HepG2 (cell line): ENCODE measurements around the gene AGAP1. TPM values are rescaled to one million over a fixed set of nuclear protein-coding genes. Genes with fewer than 3 reads are reported as not detected.

Experiments used
- ATAC-seq: fragments of 200-7000 bp; cut with Tn5 transposase; 3 replicates; pipeline ENCODE4 v1.9.1; 2020; ENCODE audit warnings: mild to moderate bottlenecking, moderate library complexity
- BruUV-seq: library from RNA; stranded (reverse); fragments of 400-500 nt; replicated peaks from 2 replicates; lab custom pipeline; 2021; lab: Mats Ljungman, UMichigan
- CTCF ChIA-PET: fragments of 300-600 bp; formaldehyde crosslinking; extraction: SDS; loops from one replicate; lab custom pipeline; 2021; ENCODE audit warnings: low total read pairs, inconsistent platforms, low intra/inter-chr PET ratio; lab: Yijun Ruan, JAX
- POLR2A ChIA-PET: fragments of 350-600 bp; sonication (Branson Sonifier 250); formaldehyde crosslinking; loops from one replicate; lab custom pipeline; 2020; ENCODE audit warnings: antibody characterized with exemption, inconsistent platforms; lab: Yijun Ruan, JAX
- DNase-seq: peaks from one replicate; pipeline ENCODE4 v3.0.0-alpha.2; 2015; ENCODE audit warnings: low spot score
- FAIRE-seq: peaks from 3 replicates; lab custom pipeline; 2011; peaks lifted over from hg19 to GRCh38; lab: Jason Lieb, UNC
- H2AFZ ChIP-seq: one replicate; pipeline ENCODE4 v1.6.1; 2011; ENCODE audit warnings: low read length, inconsistent platforms
- H3K27ac ChIP-seq: fragments of 300-600 bp; 3 replicates; pipeline ENCODE4 v1.8.0; 2011; ENCODE audit warnings: mixed run types, mild to moderate bottlenecking, mixed read lengths, low read length, inconsistent platforms; ENCODE audit not compliant: insufficient read depth; ENCODE audit errors: extremely low read length
- H3K27me3 ChIP-seq, 2 experiments: fragments of 200-600 bp in 1 of 2; 2 replicates in 1 of 2; 3 replicates in 1 of 2; pipeline versions ENCODE4 v1.6.0 to v1.8.0; 2011; ENCODE audit warnings: low read length in 2 of 2, mild to moderate bottlenecking in 2 of 2, moderate library complexity in 2 of 2, inconsistent platforms in 1 of 2; ENCODE audit not compliant: insufficient read depth in 2 of 2, control insufficient read depth in 1 of 2
- H3K36me3 ChIP-seq, 2 experiments: fragments of 200-600 bp in 1 of 2; replicated peaks in 1 of 2; 2 replicates in 1 of 2; 3 replicates in 1 of 2; pipeline versions ENCODE4 v1.5.1 to v1.8.0; 2011; ENCODE audit warnings: low read length in 2 of 2, inconsistent platforms in 1 of 2; ENCODE audit not compliant: insufficient read depth in 2 of 2, control insufficient read depth in 1 of 2
- H3K4me1 ChIP-seq: 2 replicates; pipeline ENCODE4 v1.5.1; 2012; ENCODE audit warnings: low read length, inconsistent platforms; ENCODE audit not compliant: insufficient read depth
- H3K4me2 ChIP-seq: 2 replicates; pipeline ENCODE4 v1.6.0; 2011; ENCODE audit warnings: low read depth, low read length, inconsistent platforms
- H3K4me3 ChIP-seq, 3 experiments: fragments of 200-600 bp in 1 of 3; sonication (generic), shearing (Covaris generic) in 1 of 3; replicated peaks in 1 of 3; 2 replicates each; pipeline ENCODE4 v1.5.1; 2011 to 2016; ENCODE audit warnings: low read length in 3 of 3, inconsistent platforms in 2 of 3, low read depth in 2 of 3, mild to moderate bottlenecking in 2 of 3, control low read depth in 1 of 3, mixed read lengths in 1 of 3; ENCODE audit not compliant: insufficient read depth in 1 of 3
- H3K79me2 ChIP-seq: one replicate; pipeline ENCODE4 v1.6.1; 2011; ENCODE audit warnings: low read length, inconsistent platforms; ENCODE audit not compliant: insufficient read depth
- H3K9ac ChIP-seq: 2 replicates; pipeline ENCODE4 v1.6.0; 2011; ENCODE audit warnings: mild to moderate bottlenecking, low read depth, low read length, inconsistent platforms; ENCODE audit not compliant: insufficient read depth
- H3K9me3 ChIP-seq: 2 replicates; pipeline ENCODE4 v1.5.1; 2012; ENCODE audit warnings: mild to moderate bottlenecking, low read length
- H4K20me1 ChIP-seq: 2 replicates; pipeline ENCODE4 v1.6.0; 2011; ENCODE audit warnings: inconsistent platforms, mild to moderate bottlenecking, low read length, moderate library complexity; ENCODE audit not compliant: insufficient read depth
- HDAC6 ChIP-seq: fragments of 200-600 bp; sonication (generic); IDR thresholded peaks from 2 replicates; pipeline ENCODE4 v1.7.0; 2017; ENCODE audit warnings: mild to moderate bottlenecking, antibody characterized with exemption, low read length, low read depth
- MIER2 ChIP-seq: IDR thresholded peaks from 2 replicates; pipeline ENCODE4 v1.6.1; 2016; ENCODE audit warnings: missing biosample characterization, missing genetic modification reagents
- NONO ChIP-seq, 2 experiments: fragments of 450-650 bp in 1 of 2; sonication (generic) in 1 of 2; formaldehyde crosslinking in 1 of 2; IDR thresholded peaks in 1 of 2; conservative IDR thresholded peaks in 1 of 2; 2 replicates each; pipeline versions ENCODE4 v1.6.1 to v1.8.0; 2017 to 2022; ENCODE audit warnings: mild to moderate bottlenecking in 1 of 2, missing genetic modification reagents in 1 of 2, moderate library complexity in 1 of 2
- RNF2 ChIP-seq: fragments of 450-650 bp; conservative IDR thresholded peaks from 2 replicates; pipeline ENCODE4 v1.6.1; 2016; ENCODE audit warnings: low read depth
- TFAP4 ChIP-seq: sonication (generic); IDR thresholded peaks from 2 replicates; pipeline ENCODE4 v1.6.1; 2016; ENCODE audit warnings: low read depth, borderline replicate concordance
- TOPORS ChIP-seq: sonication (generic); formaldehyde crosslinking; IDR thresholded peaks from 2 replicates; pipeline ENCODE4 v1.8.0; 2023; ENCODE audit warnings: mild to moderate bottlenecking, missing genetic modification reagents
- ZBTB20 ChIP-seq: sonication (generic); formaldehyde crosslinking; IDR thresholded peaks from 2 replicates; pipeline ENCODE4 v1.8.1; 2023; ENCODE audit warnings: missing genetic modification reagents, low read depth, mild to moderate bottlenecking, borderline replicate concordance
- ZFP1 ChIP-seq: IDR thresholded peaks from 2 replicates; pipeline ENCODE4 v1.6.1; 2016
- ZKSCAN5 ChIP-seq: sonication (generic); formaldehyde crosslinking; IDR thresholded peaks from 2 replicates; pipeline ENCODE4 v1.5.1; 2020; ENCODE audit warnings: mild to moderate bottlenecking, missing genetic modification reagents
- ZNF225 ChIP-seq: sonication (generic); formaldehyde crosslinking; IDR thresholded peaks from 2 replicates; pipeline ENCODE4 v1.4.0; 2020; ENCODE audit warnings: mild to moderate bottlenecking, missing genetic modification reagents
- ZNF792 ChIP-seq: IDR thresholded peaks from 2 replicates; pipeline ENCODE4 v1.6.1; 2016
- WGBS: methylation state at CpG from one replicate; pipeline ENCODE4 v1.1.6; 2017; ENCODE audit warnings: low lambda C conversion rate; 5-methylcytosine and 5-hydroxymethylcytosine counted together
- in situ Hi-C: cut with HindIII; loops from 2 replicates; pipeline ENCODE4 v1.10.0; 2017; ENCODE audit warnings: low pct_unique_long_range_greater_than_20kb; ENCODE audit not compliant: extremely low pct_ligation_motif_present
- intact Hi-C: fragments of 100-400 bp; cut with micrococcal nuclease; formaldehyde crosslinking; loops from one replicate; pipeline ENCODE4 v1.10.0; 2022; ENCODE audit not compliant: unreplicated experiment
- polyA plus RNA-seq, 8 experiments: library from polyadenylated mRNA; depleted of rRNA in 3 of 8; stranded (reverse) in 7 of 8; unstranded in 1 of 8; fragments of >200 nt; fragmentation: Illumina TruSeq in 4 of 8; extraction: Trizol in 4 of 8; gene quantifications; 2 replicates each; pipeline versions ENCODE4 v1.2.1 to v1.2.3, GENCODE V29; 2011 to 2016; ENCODE audit warnings: low read depth in 4 of 8, missing spikeins in 1 of 8, mixed read lengths in 1 of 8; ENCODE audit not compliant: insufficient read depth in 1 of 8
- total RNA-seq, 5 experiments: library from RNA; depleted of rRNA; stranded (reverse); fragments of >200 nt; fragmentation: Illumina TruSeq; extraction: Trizol; gene quantifications; 2 replicates each; pipeline ENCODE4 v1.2.3, GENCODE V29; 2016; ENCODE audit warnings: low read depth in 1 of 5
- TF ChIP-seq, protein P1 (sequence below): sonication (generic); formaldehyde crosslinking; IDR thresholded peaks from 2 replicates; pipeline ENCODE4 v1.8.1; 2022; ENCODE audit warnings: low read depth, mild to moderate bottlenecking, missing genetic modification reagents
- TF ChIP-seq, protein P2 (sequence below): sonication (generic); formaldehyde crosslinking; IDR thresholded peaks from 2 replicates; pipeline ENCODE4 v1.5.1; 2020; ENCODE audit warnings: mild to moderate bottlenecking, moderate library complexity, missing genetic modification reagents
- TF ChIP-seq, protein P3 (sequence below): sonication (generic); formaldehyde crosslinking; IDR thresholded peaks from 2 replicates; pipeline ENCODE4 v1.9.0; 2022; ENCODE audit warnings: low read depth, missing genetic modification reagents
- TF ChIP-seq, protein P4 (sequence below): sonication (generic); formaldehyde crosslinking; IDR thresholded peaks from 2 replicates; pipeline ENCODE4 v1.9.0; 2022; ENCODE audit warnings: missing genetic modification reagents, mild to moderate bottlenecking, borderline replicate concordance

The AGAP1 gene
- total and polyA plus RNA-seq, 2 of the 13 experiments (the other 11 are each of a cell fraction or from before 2014, with no cell fraction given): 21.2 to 32.7 TPM

DNA sequence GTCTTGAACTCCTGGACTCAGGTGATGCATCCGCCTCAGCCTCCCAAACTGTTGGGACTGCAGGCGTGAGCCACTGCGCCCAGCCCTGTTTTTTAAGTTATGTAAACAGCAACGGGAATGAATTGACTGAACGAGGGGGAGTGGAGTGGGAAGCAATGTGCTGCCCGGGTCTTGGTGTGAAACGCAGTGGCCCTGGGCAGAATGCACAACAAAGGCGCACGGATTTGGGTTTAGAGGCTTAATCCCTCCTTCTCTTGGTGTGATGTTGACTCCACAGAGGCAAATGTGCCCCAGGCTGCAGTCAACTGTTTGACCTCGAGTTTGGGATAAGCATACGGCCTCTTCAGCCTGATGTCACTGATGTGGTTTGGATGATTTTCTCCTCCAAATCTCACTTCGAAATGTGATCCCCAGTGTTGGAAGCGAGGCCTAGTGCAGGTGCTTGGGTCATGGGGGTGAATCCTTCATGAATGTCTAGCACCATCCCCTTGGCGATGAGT, 97.4 kb downstream of the AGAP1 start:
- 96% methylated on average over 14 of the region's 14 CpGs for WGBS
- FAIRE-seq: no peak
- ChIA-PET POLR2A (no interaction called here), CTCF (no interaction called here)
- intact Hi-C loops: loop anchor here (5.0 to 10.0 kb wide), 2 partner anchors 94 to 326 kb away; no protein-coding TSS in a partner anchor
- Histone ChIP-seq H3K27me3 (no peaks in the 10 kb centered on the region), H3K4me3 (no peak overlapping the region), H3K4me1 (peaks cover 18% of the 10 kb centered on the region; the same call in 1 of the 2 replicates), H3K9ac (no peak overlapping the region), H3K36me3 (peaks cover 0 to 2% of the 10 kb centered on the region in 2 experiments; a peak in 2 of 5 replicates), H3K79me2 (peaks cover 15% of the 10 kb centered on the region), H3K27ac (no peak overlapping the region), H3K4me2 (no peak overlapping the region), H3K9me3 (no peaks in the 10 kb centered on the region), H2AFZ (no peak overlapping the region), H4K20me1 (peaks cover 40% of the 10 kb centered on the region)
- DNase-seq: no peak
- no peak for ATAC-seq
- in situ Hi-C loops: loop anchor here (5.0 kb wide), 2 partner anchors 156 to 449 kb away; no protein-coding TSS in a partner anchor
- BruUV-seq: no TSS peak
- TF ChIP-seq ZBTB20 (CRISPR knock-in tag): no peak
- no peak for TF ChIP-seq TOPORS (CRISPR knock-in tag)
- TF ChIP-seq TFAP4: no peak
- TF ChIP-seq ZNF792 (CRISPR knock-in tag): no peak
- no peak for TF ChIP-seq NONO (IDR thresholded peaks at IDR 0.05)
- TF ChIP-seq NONO (CRISPR knock-in tag; conservative IDR thresholded peaks at IDR 0.05): no peak
- TF ChIP-seq HDAC6: no peak
- TF ChIP-seq, protein P1, sequence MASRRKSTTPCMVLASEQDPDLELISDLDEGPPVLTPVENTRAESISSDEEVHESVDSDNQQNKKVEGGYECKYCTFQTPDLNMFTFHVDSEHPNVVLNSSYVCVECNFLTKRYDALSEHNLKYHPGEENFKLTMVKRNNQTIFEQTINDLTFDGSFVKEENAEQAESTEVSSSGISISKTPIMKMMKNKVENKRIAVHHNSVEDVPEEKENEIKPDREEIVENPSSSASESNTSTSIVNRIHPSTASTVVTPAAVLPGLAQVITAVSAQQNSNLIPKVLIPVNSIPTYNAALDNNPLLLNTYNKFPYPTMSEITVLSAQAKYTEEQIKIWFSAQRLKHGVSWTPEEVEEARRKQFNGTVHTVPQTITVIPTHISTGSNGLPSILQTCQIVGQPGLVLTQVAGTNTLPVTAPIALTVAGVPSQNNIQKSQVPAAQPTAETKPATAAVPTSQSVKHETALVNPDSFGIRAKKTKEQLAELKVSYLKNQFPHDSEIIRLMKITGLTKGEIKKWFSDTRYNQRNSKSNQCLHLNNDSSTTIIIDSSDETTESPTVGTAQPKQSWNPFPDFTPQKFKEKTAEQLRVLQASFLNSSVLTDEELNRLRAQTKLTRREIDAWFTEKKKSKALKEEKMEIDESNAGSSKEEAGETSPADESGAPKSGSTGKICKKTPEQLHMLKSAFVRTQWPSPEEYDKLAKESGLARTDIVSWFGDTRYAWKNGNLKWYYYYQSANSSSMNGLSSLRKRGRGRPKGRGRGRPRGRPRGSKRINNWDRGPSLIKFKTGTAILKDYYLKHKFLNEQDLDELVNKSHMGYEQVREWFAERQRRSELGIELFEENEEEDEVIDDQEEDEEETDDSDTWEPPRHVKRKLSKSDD: no peak
- no peak for TF ChIP-seq MIER2 (CRISPR knock-in tag)
- TF ChIP-seq ZFP1 (CRISPR knock-in tag): no peak
- TF ChIP-seq, protein P2, sequence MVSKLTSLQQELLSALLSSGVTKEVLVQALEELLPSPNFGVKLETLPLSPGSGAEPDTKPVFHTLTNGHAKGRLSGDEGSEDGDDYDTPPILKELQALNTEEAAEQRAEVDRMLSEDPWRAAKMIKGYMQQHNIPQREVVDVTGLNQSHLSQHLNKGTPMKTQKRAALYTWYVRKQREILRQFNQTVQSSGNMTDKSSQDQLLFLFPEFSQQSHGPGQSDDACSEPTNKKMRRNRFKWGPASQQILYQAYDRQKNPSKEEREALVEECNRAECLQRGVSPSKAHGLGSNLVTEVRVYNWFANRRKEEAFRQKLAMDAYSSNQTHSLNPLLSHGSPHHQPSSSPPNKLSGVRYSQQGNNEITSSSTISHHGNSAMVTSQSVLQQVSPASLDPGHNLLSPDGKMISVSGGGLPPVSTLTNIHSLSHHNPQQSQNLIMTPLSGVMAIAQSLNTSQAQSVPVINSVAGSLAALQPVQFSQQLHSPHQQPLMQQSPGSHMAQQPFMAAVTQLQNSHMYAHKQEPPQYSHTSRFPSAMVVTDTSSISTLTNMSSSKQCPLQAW (CRISPR knock-in tag): no peak
- TF ChIP-seq, protein P3, sequence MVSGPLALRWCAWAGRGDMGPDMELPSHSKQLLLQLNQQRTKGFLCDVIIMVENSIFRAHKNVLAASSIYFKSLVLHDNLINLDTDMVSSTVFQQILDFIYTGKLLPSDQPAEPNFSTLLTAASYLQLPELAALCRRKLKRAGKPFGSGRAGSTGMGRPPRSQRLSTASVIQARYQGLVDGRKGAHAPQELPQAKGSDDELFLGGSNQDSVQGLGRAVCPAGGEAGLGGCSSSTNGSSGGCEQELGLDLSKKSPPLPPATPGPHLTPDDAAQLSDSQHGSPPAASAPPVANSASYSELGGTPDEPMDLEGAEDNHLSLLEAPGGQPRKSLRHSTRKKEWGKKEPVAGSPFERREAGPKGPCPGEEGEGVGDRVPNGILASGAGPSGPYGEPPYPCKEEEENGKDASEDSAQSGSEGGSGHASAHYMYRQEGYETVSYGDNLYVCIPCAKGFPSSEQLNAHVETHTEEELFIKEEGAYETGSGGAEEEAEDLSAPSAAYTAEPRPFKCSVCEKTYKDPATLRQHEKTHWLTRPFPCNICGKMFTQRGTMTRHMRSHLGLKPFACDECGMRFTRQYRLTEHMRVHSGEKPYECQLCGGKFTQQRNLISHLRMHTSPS (CRISPR knock-in tag): no peak
- TF ChIP-seq, protein P4, sequence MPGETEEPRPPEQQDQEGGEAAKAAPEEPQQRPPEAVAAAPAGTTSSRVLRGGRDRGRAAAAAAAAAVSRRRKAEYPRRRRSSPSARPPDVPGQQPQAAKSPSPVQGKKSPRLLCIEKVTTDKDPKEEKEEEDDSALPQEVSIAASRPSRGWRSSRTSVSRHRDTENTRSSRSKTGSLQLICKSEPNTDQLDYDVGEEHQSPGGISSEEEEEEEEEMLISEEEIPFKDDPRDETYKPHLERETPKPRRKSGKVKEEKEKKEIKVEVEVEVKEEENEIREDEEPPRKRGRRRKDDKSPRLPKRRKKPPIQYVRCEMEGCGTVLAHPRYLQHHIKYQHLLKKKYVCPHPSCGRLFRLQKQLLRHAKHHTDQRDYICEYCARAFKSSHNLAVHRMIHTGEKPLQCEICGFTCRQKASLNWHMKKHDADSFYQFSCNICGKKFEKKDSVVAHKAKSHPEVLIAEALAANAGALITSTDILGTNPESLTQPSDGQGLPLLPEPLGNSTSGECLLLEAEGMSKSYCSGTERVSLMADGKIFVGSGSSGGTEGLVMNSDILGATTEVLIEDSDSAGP (CRISPR knock-in tag): no peak
- no peak for TF ChIP-seq RNF2
- TF ChIP-seq ZKSCAN5 (CRISPR knock-in tag): no peak
- no peak for TF ChIP-seq ZNF225
